GM13977 (cell line): ENCODE results near the gene VIPR2.
"Not testable (repeated sequence)": the region's sequence is repeated elsewhere in the genome, so short reads cannot be mapped to it uniquely, and the experiment has no call there.

Experiments used
- DNase-seq: peaks from one replicate; pipeline ENCODE4 v3.0.0; 2012; ENCODE audit warnings: low spot score
- CTCF ChIP-seq: IDR thresholded peaks from 2 replicates; pipeline ENCODE4 v1.5.1; 2012; ENCODE audit warnings: mild to moderate bottlenecking, control low read depth; ENCODE audit not compliant: insufficient read depth; ENCODE audit errors: extremely low read depth, missing control alignments
- in situ Hi-C: fragments of 300-500 bp; cut with MboI; formaldehyde crosslinking; loops from one replicate; pipeline ENCODE4 v1.12.0; 2022; ENCODE audit warnings: low sequenced_read_pairs, low pct_unique_long_range_greater_than_20kb, mixed read lengths, inconsistent platforms; ENCODE audit not compliant: unreplicated experiment

VIPR2 gene

GRCh38 chr7:159127691-159128642, 16.7 kb downstream of the VIPR2 start:
- DNase-seq, result no peak
- in situ Hi-C loops, result no loop called here
- TF ChIP-seq CTCF, result no peak

GRCh38 chr7:159126311-159127260, 18.1 kb downstream of the VIPR2 start:
- DNase-seq, result no peak
- no peak for TF ChIP-seq CTCF
- in situ Hi-C loops, result no loop called here

- TF ChIP-seq CTCF, result no peak
- DNase-seq, result no peak
- in situ Hi-C loops, result no loop called here
Measured at GRCh38 chr7:159125955-159126270, 18.8 kb downstream of the VIPR2 start.

- DNase-seq, result no peak
- TF ChIP-seq CTCF, result no peak
- in situ Hi-C loops, result no loop called here
Measured at GRCh38 chr7:159125104-159125954, 19.3 kb downstream of the VIPR2 start.

GRCh38 chr7:159123793-159124192, 20.9 kb downstream of the VIPR2 start:
- DNase-seq, in situ Hi-C loops: not testable (repeated sequence)

GRCh38 chr7:159123294-159123693, 21.4 kb downstream of the VIPR2 start:
- in situ Hi-C loops, DNase-seq: not testable (repeated sequence)

- in situ Hi-C loops, result no loop called here
- no peak for DNase-seq
- no peak for TF ChIP-seq CTCF
Measured at GRCh38 chr7:159122276-159122675, 22.4 kb downstream of the VIPR2 start.
